ENCODE measurements around the gene SEZ6L.
A peak's percentile ranks its signal among the peaks of the same experiment; 100 is the strongest.

Gene SEZ6L

GRCh38 chr22:26333088-26333800 lies 164.0 kb downstream of the SEZ6L start:
- DNase-seq (ENCODE audit: low read depth, low spot score) = no peak

- no peak for DNase-seq (ENCODE audit: low read depth, low spot score)
Observed at GRCh38 chr22:26334232-26334631, 165.0 kb downstream of the SEZ6L start.

GRCh38 chr22:26336773-26337172 lies 167.5 kb downstream of the SEZ6L start:
- DNase-seq (ENCODE audit: low read depth, low spot score) = no peak

- DNase-seq (ENCODE audit: low read depth, low spot score) = no peak
Observed at GRCh38 chr22:26339755-26340154, 170.5 kb downstream of the SEZ6L start.

GRCh38 chr22:26342745-26343410 lies 173.6 kb downstream of the SEZ6L start:
- no peak for DNase-seq (ENCODE audit: low read depth, low spot score)

GRCh38 chr22:26345496-26345895 lies 176.2 kb downstream of the SEZ6L start:
- no peak for DNase-seq (ENCODE audit: low read depth, low spot score)

GRCh38 chr22:26348810-26349526 lies 179.7 kb downstream of the SEZ6L start:
- no peak for DNase-seq (ENCODE audit: low read depth, low spot score)

- DNase-seq (ENCODE audit: low read depth, low spot score) = no peak
Observed at GRCh38 chr22:26354707-26355106, 185.4 kb downstream of the SEZ6L start.

- no peak for DNase-seq (ENCODE audit: low read depth, low spot score)
Observed at GRCh38 chr22:26357281-26357680, 188.0 kb downstream of the SEZ6L start.

GRCh38 chr22:26357813-26358212 lies 188.6 kb downstream of the SEZ6L start:
- no peak for DNase-seq (ENCODE audit: low read depth, low spot score)

GRCh38 chr22:26359156-26359555 lies 189.9 kb downstream of the SEZ6L start:
- DNase-seq (ENCODE audit: low read depth, low spot score) = no peak

- DNase-seq (ENCODE audit: low read depth, low spot score) = peak; percentile 39
Observed at GRCh38 chr22:26360169-26360885, 191.1 kb downstream of the SEZ6L start.

- DNase-seq (ENCODE audit: low read depth, low spot score) = no peak
Observed at GRCh38 chr22:26362471-26362870, 193.2 kb downstream of the SEZ6L start.

GRCh38 chr22:26364066-26365015 lies 195.1 kb downstream of the SEZ6L start:
- DNase-seq (ENCODE audit: low read depth, low spot score) = peak; percentile 4

GRCh38 chr22:26367402-26368245 lies 198.4 kb downstream of the SEZ6L start:
- peak; percentile 34 for DNase-seq (ENCODE audit: low read depth, low spot score)

- no peak for DNase-seq (ENCODE audit: low read depth, low spot score)
Observed at GRCh38 chr22:26372890-26373289, 203.6 kb downstream of the SEZ6L start.

GRCh38 chr22:26374391-26375026 lies 205.2 kb downstream of the SEZ6L start:
- no peak for DNase-seq (ENCODE audit: low read depth, low spot score)

GRCh38 chr22:26377170-26377830 lies 208.0 kb downstream of the SEZ6L start:
- DNase-seq (ENCODE audit: low read depth, low spot score) = no peak

Data from activated CD4-positive, CD25-positive, alpha-beta regulatory T cell treated with anti-CD3 and anti-CD28 coated beads, Interleukin-2, amount 50 U/mL, for 16 hours (primary cell).